SK-N-SH (cell line): ENCODE data around the gene LARGE2. TPM values are rescaled to one million over a fixed set of nuclear protein-coding genes. Genes with fewer than 3 reads are reported as not detected.

Experiments used
- CTCF ChIA-PET: fragments of 300-600, 350-600 bp; formaldehyde crosslinking; extraction: SDS; loops from one replicate; lab custom pipeline; 2021; lab: Yijun Ruan, JAX
- POLR2A ChIA-PET: fragments of 350-600 bp; sonication (Branson Sonifier 250); formaldehyde crosslinking; extraction: SDS; loops from one replicate; lab custom pipeline; 2020; ENCODE audit warnings: antibody characterized with exemption, inconsistent platforms; lab: Yijun Ruan, JAX
- DNase-seq: peaks from one replicate; pipeline ENCODE4 v3.0.0; 2012
- H2AFZ ChIP-seq: fragments of 200-600 bp; sonication (generic); 2 replicates; pipeline ENCODE4 v1.8.1; 2016; ENCODE audit warnings: antibody characterized with exemption, mild to moderate bottlenecking, low read depth
- H3F3A ChIP-seq: fragments of 200-600 bp; sonication (generic); replicated peaks from 2 replicates; pipeline ENCODE3; 2016; ENCODE audit warnings: antibody characterized with exemption, mild to moderate bottlenecking; ENCODE audit not compliant: insufficient read depth
- H3K27ac ChIP-seq, 2 experiments: fragments of 200-500 bp in 1 of 2; fragments of 200-600 bp in 1 of 2; sonication (Bioruptor generic) in 1 of 2; sonication (generic), shearing (Covaris generic) in 1 of 2; 2 replicates each; pipeline versions ENCODE4 v1.5.1 to v1.6.1; 2014 to 2016; ENCODE audit warnings: low read depth in 2 of 2, inconsistent platforms in 1 of 2, low read length in 1 of 2, mild to moderate bottlenecking in 1 of 2, mixed read lengths in 1 of 2
- H3K27me3 ChIP-seq: fragments of 200-600 bp; sonication (generic), shearing (Covaris generic); 2 replicates; pipeline ENCODE4 v1.6.1; 2016; ENCODE audit warnings: mixed run types; ENCODE audit not compliant: insufficient read depth
- H3K36me3 ChIP-seq, 2 experiments: fragments of 200-500 bp in 1 of 2; fragments of 200-600 bp in 1 of 2; sonication (Bioruptor generic) in 1 of 2; sonication (generic) in 1 of 2; replicated peaks in 1 of 2; 2 replicates each; pipeline versions ENCODE3 to v1.5.1; 2014 to 2016; ENCODE audit warnings: low read length in 1 of 2, mild to moderate bottlenecking in 1 of 2; ENCODE audit not compliant: insufficient read depth in 2 of 2, control insufficient read depth in 1 of 2
- H3K4me1 ChIP-seq, 2 experiments: fragments of 200-500 bp in 1 of 2; fragments of 200-600 bp in 1 of 2; sonication (Bioruptor generic) in 1 of 2; sonication (generic), shearing (Covaris generic) in 1 of 2; 2 replicates each; pipeline versions ENCODE4 v1.5.1 to v1.6.1; 2014 to 2016; ENCODE audit warnings: low read depth in 1 of 2, low read length in 1 of 2, mixed run types in 1 of 2; ENCODE audit not compliant: insufficient read depth in 2 of 2, control insufficient read depth in 1 of 2
- H3K4me2 ChIP-seq: fragments of 200-600 bp; sonication (generic), shearing (Covaris generic); 2 replicates; pipeline ENCODE4 v1.6.1; 2017; ENCODE audit warnings: mixed run types
- H3K4me3 ChIP-seq, 2 experiments: fragments of 200-500 bp in 1 of 2; fragments of 200-600 bp in 1 of 2; sonication (Bioruptor generic) in 1 of 2; sonication (generic), shearing (Covaris generic) in 1 of 2; 2 replicates each; pipeline versions ENCODE4 v1.5.1 to v1.8.1; 2014 to 2016; ENCODE audit warnings: low read depth in 2 of 2, inconsistent platforms in 1 of 2, low read length in 1 of 2, mild to moderate bottlenecking in 1 of 2, mixed read lengths in 1 of 2, moderate library complexity in 1 of 2
- H3K79me2 ChIP-seq: fragments of 200-600 bp; sonication (generic); 2 replicates; pipeline ENCODE4 v1.8.1; 2017; ENCODE audit warnings: mild to moderate bottlenecking; ENCODE audit not compliant: insufficient read depth
- H3K9ac ChIP-seq: fragments of 200-600 bp; sonication (generic); 2 replicates; pipeline ENCODE4 v1.6.1; 2017; ENCODE audit warnings: mixed run types
- H3K9me2 ChIP-seq: fragments of 200-600 bp; sonication (generic); 2 replicates; pipeline ENCODE4 v1.6.1; 2017; ENCODE audit warnings: mixed run types
- H3K9me3 ChIP-seq: fragments of 200-600 bp; sonication (generic); 2 replicates; pipeline ENCODE4 v1.6.1; 2017; ENCODE audit warnings: mixed run types, mild to moderate bottlenecking, moderate library complexity
- H4K20me1 ChIP-seq: fragments of 200-600 bp; sonication (generic); 2 replicates; pipeline ENCODE4 v1.6.1; 2017; ENCODE audit warnings: mild to moderate bottlenecking, mixed run types; ENCODE audit not compliant: insufficient read depth
- CHD2 ChIP-seq: fragments of 150-350 bp; IDR thresholded peaks from 2 replicates; pipeline ENCODE4 v1.6.1; 2018; ENCODE audit warnings: low read length; ENCODE audit not compliant: partially characterized antibody
- ELF1 ChIP-seq: IDR thresholded peaks from 2 replicates; pipeline ENCODE4 v1.4.0; 2012
- FOXJ3 ChIP-seq: sonication (generic); formaldehyde crosslinking; IDR thresholded peaks from 2 replicates; pipeline ENCODE4 v1.5.1; 2020; ENCODE audit warnings: mild to moderate bottlenecking, missing genetic modification reagents
- FOXM1 ChIP-seq: IDR thresholded peaks from 2 replicates; pipeline ENCODE4 v1.4.0; 2012; ENCODE audit warnings: low read depth, mild to moderate bottlenecking
- GABPA ChIP-seq: IDR thresholded peaks from 2 replicates; pipeline ENCODE4 v1.4.0; 2012; ENCODE audit warnings: low read depth, mild to moderate bottlenecking
- GATA2 ChIP-seq: sonication (generic); formaldehyde crosslinking; IDR thresholded peaks from 2 replicates; pipeline ENCODE4 v1.5.0; 2020; ENCODE audit warnings: mild to moderate bottlenecking, missing genetic modification reagents
- JUND ChIP-seq: IDR thresholded peaks from 2 replicates; pipeline ENCODE4 v1.4.0; 2012
- MEF2A ChIP-seq: IDR thresholded peaks from 2 replicates; pipeline ENCODE4 v1.4.0; 2012; ENCODE audit warnings: low read depth, borderline replicate concordance
- MXI1 ChIP-seq: IDR thresholded peaks from 2 replicates; pipeline ENCODE4 v1.6.1; 2012; ENCODE audit warnings: mild to moderate bottlenecking, low read depth, low read length, improper control_type of control experiment
- PBX3 ChIP-seq: IDR thresholded peaks from 2 replicates; pipeline ENCODE4; 2012
- POLR2AphosphoS5 ChIP-seq: IDR thresholded peaks from 2 replicates; pipeline ENCODE4 v1.6.1; 2012; ENCODE audit warnings: low read depth, low read length
- RAD21 ChIP-seq: IDR thresholded peaks from 2 replicates; pipeline ENCODE4 v1.6.1; 2012; ENCODE audit warnings: mild to moderate bottlenecking, low read length
- RCOR1 ChIP-seq: fragments of 150-350 bp; IDR thresholded peaks from 2 replicates; pipeline ENCODE4 v1.6.1; 2017; ENCODE audit warnings: antibody characterized with exemption, low read length
- REST ChIP-seq: IDR thresholded peaks from 2 replicates; pipeline ENCODE4 v1.6.1; 2012; ENCODE audit warnings: mild to moderate bottlenecking, low read depth, low read length, moderate library complexity
- RXRA ChIP-seq: IDR thresholded peaks from 2 replicates; pipeline ENCODE4 v1.4.0; 2012; ENCODE audit warnings: low read depth, mild to moderate bottlenecking, borderline replicate concordance
- SIN3A ChIP-seq: IDR thresholded peaks from 2 replicates; pipeline ENCODE4 v1.6.1; 2012; ENCODE audit warnings: low read depth, mild to moderate bottlenecking, low read length, moderate library complexity, borderline replicate concordance
- TAF1 ChIP-seq: IDR thresholded peaks from 2 replicates; pipeline ENCODE4 v1.6.1; 2012; ENCODE audit warnings: low read depth, mild to moderate bottlenecking, low read length, moderate library complexity, borderline replicate concordance
- TEAD4 ChIP-seq: IDR thresholded peaks from 2 replicates; pipeline ENCODE4 v1.4.0; 2012; ENCODE audit warnings: mild to moderate bottlenecking, borderline replicate concordance; ENCODE audit not compliant: insufficient read depth
- USF2 ChIP-seq: fragments of 150-350 bp; IDR thresholded peaks from 2 replicates; pipeline ENCODE4 v1.6.1; 2017; ENCODE audit warnings: antibody characterized with exemption, low read length, low read depth, borderline replicate concordance
- ZBTB33 ChIP-seq: IDR thresholded peaks from 2 replicates; pipeline ENCODE4 v1.4.0; 2012; ENCODE audit warnings: low read depth, borderline replicate concordance
- WGBS: methylation state at CpG from one replicate; pipeline ENCODE4 v1.1.6; 2017; ENCODE audit warnings: low lambda C conversion rate; 5-methylcytosine and 5-hydroxymethylcytosine counted together
- polyA plus RNA-seq, 3 experiments: library from polyadenylated mRNA; depleted of rRNA; stranded (reverse); fragments of >200 nt; gene quantifications; 2 replicates each; pipeline ENCODE4 v1.2.3, GENCODE V29; 2012

LARGE2 gene
- polyA plus RNA-seq, 1 of the 3 experiments (the other 2 are of a cell fraction), result 2.4 TPM

- TF ChIP-seq USF2 (no peak), FOXJ3 (no peak)
- TF ChIP-seq, all 33 proteins: peak for 0
Observed at GRCh38 chr11:45936511-45937054, 14.1 kb downstream of the LARGE2 start (continued).

GRCh38 chr11:45937916-45938315 lies 15.5 kb downstream of the LARGE2 start:
- CTCF ChIA-PET, result interaction anchor here (2.9 kb wide), 1 partner anchor 27 kb away, joined by 11 read pairs; no protein-coding TSS in a partner anchor
- Histone ChIP-seq H3K9ac (no peak overlapping the region), H3F3A (no peaks in the 10 kb centered on the region), H2AFZ (no peak overlapping the region), H4K20me1 (no peaks in the 10 kb centered on the region), H3K27ac (no peak overlapping the region), H3K9me2 (no peaks in the 10 kb centered on the region), H3K4me3 (no peak overlapping the region), H3K36me3 (peaks cover 24 to 59% of the 10 kb centered on the region in 2 experiments), H3K4me2 (no peak overlapping the region), H3K9me3 (no peaks in the 10 kb centered on the region), H3K27me3 (no peaks in the 10 kb centered on the region), H3K4me1 (no peaks in the 10 kb centered on the region; a peak in 1 of 4 replicates), H3K79me2 (no peaks in the 10 kb centered on the region)
- POLR2A ChIA-PET, result no interaction called here
- WGBS, result 99% methylated on average over 10 of the region's 10 CpGs
- no peak for DNase-seq
- TF ChIP-seq SIN3A (no peak), FOXM1 (no peak), GABPA (no peak), REST (no peak), TAF1 (no peak), RAD21 (no peak), POLR2AphosphoS5 (no peak), TEAD4 (no peak), ELF1 (no peak)

- CTCF ChIA-PET, result no interaction called here
- no peaks in the 10 kb centered on the region for H3K79me2 ChIP-seq
- POLR2A ChIA-PET, result no interaction called here
- no peak for TF ChIP-seq ZBTB33
- TF ChIP-seq MEF2A, result no peak
- no peak for TF ChIP-seq GATA2 (CRISPR knock-in tag)
- no peak for TF ChIP-seq POLR2AphosphoS5
- TF ChIP-seq GABPA, result no peak
- no peak for TF ChIP-seq ELF1
- TF ChIP-seq RCOR1, result no peak
- TF ChIP-seq RAD21, result no peak
- TF ChIP-seq PBX3, result no peak
- no peak for TF ChIP-seq RXRA
- no peak for TF ChIP-seq CHD2
- TF ChIP-seq JUND, result no peak
- TF ChIP-seq MXI1, result no peak
Observed at GRCh38 chr11:45939836-45940235, 17.4 kb downstream of the LARGE2 start.

More at GRCh38 chr11:45939836-45940235, 17.4 kb downstream of the LARGE2 start:
- H3K36me3 ChIP-seq, result peaks cover 19 to 51% of the 10 kb centered on the region in 2 experiments
- no peaks in the 10 kb centered on the region for H3F3A ChIP-seq
- no peaks in the 10 kb centered on the region; a peak in 1 of 4 replicates for H3K4me1 ChIP-seq
- H3K4me2 ChIP-seq, result no peak overlapping the region
- no peak overlapping the region for H2AFZ ChIP-seq
- no peak overlapping the region for H3K27ac ChIP-seq
- 96% methylated on average over 2 of the region's 2 CpGs for WGBS
- H3K9me2 ChIP-seq, result no peaks in the 10 kb centered on the region
- no peaks in the 10 kb centered on the region for H3K9me3 ChIP-seq
- H3K9ac ChIP-seq, result no peak overlapping the region
- no peaks in the 10 kb centered on the region for H4K20me1 ChIP-seq
- no peak overlapping the region for H3K4me3 ChIP-seq
- H3K27me3 ChIP-seq, result no peaks in the 10 kb centered on the region
- DNase-seq, result no peak
